Measurements from ENCODE around the gene FGD3.

GRCh38 chr9:93048566-93049448 lies 101.5 kb downstream of the FGD3 start:
- TF ChIP-seq POLR2AphosphoS5 (IDR thresholded peaks at IDR 0.05; ENCODE audit: borderline replicate concordance, low read depth, low read length), result no peak
- no peak for TF ChIP-seq FOXP2 (optimal IDR thresholded peaks at IDR 0.05; ENCODE audit: control extremely low read depth, extremely low read length, insufficient read depth)
- no peak for TF ChIP-seq EZH2 (IDR thresholded peaks at IDR 0.05)
